Lower lobe of right lung (tissue), 2 donors: ENCODE measurements around the gene YBX2. TPM values are rescaled to one million over a fixed set of nuclear protein-coding genes. Genes with fewer than 3 reads are reported as not detected.

Source experiments
- ATAC-seq, 2 donors: fragments of 200-7000 bp; cut with Tn5 transposase; one replicate each; pipeline ENCODE4 v1.9.1; 2020 to 2022; ENCODE audit warnings: mild to moderate bottlenecking in 2 of 2, moderate library complexity in 2 of 2
- DNase-seq: peaks from one replicate; pipeline ENCODE4 v3.0.0-alpha.2; 2020
- H3K27ac ChIP-seq: fragments of 200-600 bp; one replicate; pipeline ENCODE4 v1.8.0; 2022
- H3K27me3 ChIP-seq: fragments of 200-600 bp; one replicate; pipeline ENCODE4 v1.8.0; 2022; ENCODE audit warnings: low read depth
- H3K36me3 ChIP-seq: fragments of 200-600 bp; one replicate; pipeline ENCODE4 v1.8.0; 2022; ENCODE audit warnings: mild to moderate bottlenecking
- H3K4me1 ChIP-seq: fragments of 200-600 bp; one replicate; pipeline ENCODE4 v1.8.0; 2022
- H3K4me3 ChIP-seq: fragments of 200-600 bp; one replicate; pipeline ENCODE4 v1.8.0; 2022; ENCODE audit warnings: mild to moderate bottlenecking
- H3K9me3 ChIP-seq: fragments of 200-600 bp; one replicate; pipeline ENCODE4 v1.8.0; 2022
- CTCF ChIP-seq: fragments of 200-600 bp; IDR thresholded peaks from one replicate; pipeline ENCODE4 v1.8.0; 2022; ENCODE audit warnings: antibody characterized with exemption, mild to moderate bottlenecking
- intact Hi-C: fragments of 100-400 bp; cut with DNase I; formaldehyde crosslinking; loops from one replicate; pipeline ENCODE4 v1.11.0; 2022
- total RNA-seq: library from RNA; stranded (reverse); fragmentation: NEBNext Ultra II Directional; extraction: Animal tissue kit (Norgen Biotek cat#: 25700); gene quantifications from one replicate; pipeline ENCODE4 v1.2.1, GENCODE V29; 2021
- donor health status: DM: no; HTN: yes; CAD: no; lungs with severe emphysema.

The YBX2 gene
- total RNA-seq, 1 donor from 2014 or later: 0.41 TPM

GRCh38 chr17:7292729-7293128 lies 1.7 kb downstream of the YBX2 start:
- Histone ChIP-seq H3K27me3 (peaks cover 52% of the 10 kb centered on the region), H3K4me1 (peaks cover 29% of the 10 kb centered on the region), H3K9me3 (no peaks in the 10 kb centered on the region), H3K36me3 (no peaks in the 10 kb centered on the region), H3K4me3 (no peak overlapping the region), H3K27ac (no peak overlapping the region)
- intact Hi-C loops: no loop called here
- DNase-seq (no peak), ATAC-seq (no peak)
- no peak for TF ChIP-seq CTCF

- no peaks in the 10 kb centered on the region for H3K36me3 ChIP-seq
- peaks cover 29% of the 10 kb centered on the region for H3K4me1 ChIP-seq
- no peak for TF ChIP-seq CTCF
- no peak for DNase-seq
- no peaks in the 10 kb centered on the region for H3K9me3 ChIP-seq
- H3K27ac ChIP-seq: no peak overlapping the region
- intact Hi-C loops: no loop called here
- peaks cover 56% of the 10 kb centered on the region for H3K27me3 ChIP-seq
- H3K4me3 ChIP-seq: no peak overlapping the region
- ATAC-seq: no peak
Observed at GRCh38 chr17:7292194-7292593, 2.2 kb downstream of the YBX2 start.

GRCh38 chr17:7290685-7291084 lies 3.8 kb downstream of the YBX2 start:
- Histone ChIP-seq H3K27ac (no peak overlapping the region), H3K4me3 (no peak overlapping the region), H3K27me3 (peaks cover 50% of the 10 kb centered on the region), H3K9me3 (no peaks in the 10 kb centered on the region), H3K36me3 (no peaks in the 10 kb centered on the region), H3K4me1 (peaks cover 15% of the 10 kb centered on the region)
- intact Hi-C loops: no loop called here
- DNase-seq (no peak), ATAC-seq (no peak)
- TF ChIP-seq CTCF: no peak

GRCh38 chr17:7290166-7290565 lies 4.3 kb downstream of the YBX2 start:
- ATAC-seq: no peak
- Histone ChIP-seq H3K36me3 (no peaks in the 10 kb centered on the region), H3K4me1 (peaks cover 12% of the 10 kb centered on the region), H3K4me3 (no peak overlapping the region), H3K27me3 (peaks cover 45% of the 10 kb centered on the region), H3K9me3 (no peaks in the 10 kb centered on the region), H3K27ac (no peak overlapping the region)
- no peak for DNase-seq
- TF ChIP-seq CTCF: no peak
- intact Hi-C loops: no loop called here

- peaks cover 5% of the 10 kb centered on the region for H3K4me1 ChIP-seq
- H3K9me3 ChIP-seq: no peaks in the 10 kb centered on the region
- TF ChIP-seq CTCF: no peak
- intact Hi-C loops: no loop called here
- no peak for DNase-seq
- H3K27ac ChIP-seq: no peak overlapping the region
- H3K27me3 ChIP-seq: peaks cover 38% of the 10 kb centered on the region
- ATAC-seq: no peak
- no peak overlapping the region for H3K4me3 ChIP-seq
- H3K36me3 ChIP-seq: no peaks in the 10 kb centered on the region
Observed at GRCh38 chr17:7289256-7290032, 5.0 kb downstream of the YBX2 start.
